ENCODE data around the gene ATP10A. TPM values are rescaled to one million over a fixed set of nuclear protein-coding genes. Genes with fewer than 3 reads are reported as not detected.

The ATP10A gene
- polyA plus RNA-seq, 1 donor from 2014 or later = not detected

DNA sequence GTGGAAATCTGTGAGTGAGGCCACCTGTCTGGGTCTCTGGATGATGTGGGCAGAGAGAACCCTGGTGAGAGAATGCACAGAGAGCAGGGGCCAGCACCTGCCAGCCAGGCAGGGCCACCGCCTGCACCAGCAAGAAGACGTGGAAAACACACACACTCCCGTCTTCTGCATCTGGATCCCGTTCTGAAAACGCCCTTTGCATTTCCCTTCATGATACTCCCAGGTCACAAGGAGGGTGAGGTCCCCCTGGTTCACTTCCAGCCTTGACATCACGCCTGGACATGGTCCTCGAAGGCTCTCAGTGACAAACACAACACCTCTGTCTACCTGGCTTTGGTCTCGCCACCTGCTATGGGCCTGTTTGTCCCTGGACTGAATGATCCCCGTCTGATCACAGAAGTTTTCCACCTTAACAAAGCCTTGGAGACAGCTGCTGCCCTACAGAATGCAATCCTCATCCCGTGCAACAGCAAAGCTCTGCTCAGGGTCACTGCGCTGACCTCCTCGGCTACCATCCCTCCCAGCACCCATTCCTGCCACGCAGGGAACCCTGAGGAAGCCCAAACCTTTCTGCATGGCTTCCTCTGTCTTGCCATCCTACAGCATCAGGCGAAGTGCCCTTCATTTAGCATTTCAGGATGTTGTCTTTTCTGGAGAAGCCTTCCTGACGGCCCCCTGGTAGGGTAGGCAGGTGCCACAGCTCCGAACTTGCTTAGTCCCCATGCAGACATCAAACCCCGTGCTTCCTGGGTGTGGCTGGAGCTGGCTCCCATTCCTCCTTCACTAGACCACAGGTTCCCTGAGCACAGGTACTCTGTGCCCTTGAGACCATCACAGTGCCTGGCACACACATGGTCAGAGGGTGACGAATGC lies 122.5 kb downstream of the ATP10A start:
- Histone ChIP-seq H3K79me2 (replicated peaks; ENCODE audit: insufficient read depth, low read length) (no peaks in the 10 kb centered on the region), H2AFZ (ENCODE audit: low read depth, low read length) (no peak overlapping the region), H3K4me2 (ENCODE audit: low read length) (no peak overlapping the region), H3K9ac (ENCODE audit: low read length) (no peak overlapping the region), H3K9me3 (ENCODE audit: low read length) (no peaks in the 10 kb centered on the region), H3F3A (ENCODE audit: insufficient read depth, low read length, poor library complexity, severe bottlenecking) (peaks cover 5% of the 10 kb centered on the region), H3K9me2 (ENCODE audit: insufficient read depth, low read length) (no peaks in the 10 kb centered on the region), H4K20me1 (ENCODE audit: insufficient read depth) (no peaks in the 10 kb centered on the region), H3K27ac (ENCODE audit: low read length) (peak overlapping the region; percentile 79), H3K36me3 (ENCODE audit: insufficient read depth, low read length) (no peaks in the 10 kb centered on the region), H3K27me3 (ENCODE audit: insufficient read depth, low read depth, low read length) (no peaks in the 10 kb centered on the region), H3K4me3 (ENCODE audit: low read length) (no peak overlapping the region)
- TF ChIP-seq POLR2AphosphoS5 (IDR thresholded peaks at IDR 0.05) (no peak), EZH2 (IDR thresholded peaks at IDR 0.05; ENCODE audit: borderline replicate concordance, insufficient read depth, low read length, poor library complexity, severe bottlenecking) (no peak), RAD21 (conservative IDR thresholded peaks at IDR 0.05) (no peak), EP300 (conservative IDR thresholded peaks at IDR 0.05; ENCODE audit: poor library complexity, severe bottlenecking) (no peak), SMC3 (conservative IDR thresholded peaks at IDR 0.05; ENCODE audit: poor library complexity) (no peak), TAF1 (IDR thresholded peaks at IDR 0.05; ENCODE audit: low read depth) (no peak), MXI1 (conservative IDR thresholded peaks at IDR 0.05; ENCODE audit: poor library complexity, severe bottlenecking) (no peak)
- TF ChIP-seq, protein P1, sequence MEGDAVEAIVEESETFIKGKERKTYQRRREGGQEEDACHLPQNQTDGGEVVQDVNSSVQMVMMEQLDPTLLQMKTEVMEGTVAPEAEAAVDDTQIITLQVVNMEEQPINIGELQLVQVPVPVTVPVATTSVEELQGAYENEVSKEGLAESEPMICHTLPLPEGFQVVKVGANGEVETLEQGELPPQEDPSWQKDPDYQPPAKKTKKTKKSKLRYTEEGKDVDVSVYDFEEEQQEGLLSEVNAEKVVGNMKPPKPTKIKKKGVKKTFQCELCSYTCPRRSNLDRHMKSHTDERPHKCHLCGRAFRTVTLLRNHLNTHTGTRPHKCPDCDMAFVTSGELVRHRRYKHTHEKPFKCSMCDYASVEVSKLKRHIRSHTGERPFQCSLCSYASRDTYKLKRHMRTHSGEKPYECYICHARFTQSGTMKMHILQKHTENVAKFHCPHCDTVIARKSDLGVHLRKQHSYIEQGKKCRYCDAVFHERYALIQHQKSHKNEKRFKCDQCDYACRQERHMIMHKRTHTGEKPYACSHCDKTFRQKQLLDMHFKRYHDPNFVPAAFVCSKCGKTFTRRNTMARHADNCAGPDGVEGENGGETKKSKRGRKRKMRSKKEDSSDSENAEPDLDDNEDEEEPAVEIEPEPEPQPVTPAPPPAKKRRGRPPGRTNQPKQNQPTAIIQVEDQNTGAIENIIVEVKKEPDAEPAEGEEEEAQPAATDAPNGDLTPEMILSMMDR (IDR thresholded peaks at IDR 0.05; ENCODE audit: poor library complexity, severe bottlenecking) = no peak
- TF ChIP-seq, protein P2, sequence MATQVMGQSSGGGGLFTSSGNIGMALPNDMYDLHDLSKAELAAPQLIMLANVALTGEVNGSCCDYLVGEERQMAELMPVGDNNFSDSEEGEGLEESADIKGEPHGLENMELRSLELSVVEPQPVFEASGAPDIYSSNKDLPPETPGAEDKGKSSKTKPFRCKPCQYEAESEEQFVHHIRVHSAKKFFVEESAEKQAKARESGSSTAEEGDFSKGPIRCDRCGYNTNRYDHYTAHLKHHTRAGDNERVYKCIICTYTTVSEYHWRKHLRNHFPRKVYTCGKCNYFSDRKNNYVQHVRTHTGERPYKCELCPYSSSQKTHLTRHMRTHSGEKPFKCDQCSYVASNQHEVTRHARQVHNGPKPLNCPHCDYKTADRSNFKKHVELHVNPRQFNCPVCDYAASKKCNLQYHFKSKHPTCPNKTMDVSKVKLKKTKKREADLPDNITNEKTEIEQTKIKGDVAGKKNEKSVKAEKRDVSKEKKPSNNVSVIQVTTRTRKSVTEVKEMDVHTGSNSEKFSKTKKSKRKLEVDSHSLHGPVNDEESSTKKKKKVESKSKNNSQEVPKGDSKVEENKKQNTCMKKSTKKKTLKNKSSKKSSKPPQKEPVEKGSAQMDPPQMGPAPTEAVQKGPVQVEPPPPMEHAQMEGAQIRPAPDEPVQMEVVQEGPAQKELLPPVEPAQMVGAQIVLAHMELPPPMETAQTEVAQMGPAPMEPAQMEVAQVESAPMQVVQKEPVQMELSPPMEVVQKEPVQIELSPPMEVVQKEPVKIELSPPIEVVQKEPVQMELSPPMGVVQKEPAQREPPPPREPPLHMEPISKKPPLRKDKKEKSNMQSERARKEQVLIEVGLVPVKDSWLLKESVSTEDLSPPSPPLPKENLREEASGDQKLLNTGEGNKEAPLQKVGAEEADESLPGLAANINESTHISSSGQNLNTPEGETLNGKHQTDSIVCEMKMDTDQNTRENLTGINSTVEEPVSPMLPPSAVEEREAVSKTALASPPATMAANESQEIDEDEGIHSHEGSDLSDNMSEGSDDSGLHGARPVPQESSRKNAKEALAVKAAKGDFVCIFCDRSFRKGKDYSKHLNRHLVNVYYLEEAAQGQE (IDR thresholded peaks at IDR 0.05; ENCODE audit: borderline replicate concordance) = no peak

DNA sequence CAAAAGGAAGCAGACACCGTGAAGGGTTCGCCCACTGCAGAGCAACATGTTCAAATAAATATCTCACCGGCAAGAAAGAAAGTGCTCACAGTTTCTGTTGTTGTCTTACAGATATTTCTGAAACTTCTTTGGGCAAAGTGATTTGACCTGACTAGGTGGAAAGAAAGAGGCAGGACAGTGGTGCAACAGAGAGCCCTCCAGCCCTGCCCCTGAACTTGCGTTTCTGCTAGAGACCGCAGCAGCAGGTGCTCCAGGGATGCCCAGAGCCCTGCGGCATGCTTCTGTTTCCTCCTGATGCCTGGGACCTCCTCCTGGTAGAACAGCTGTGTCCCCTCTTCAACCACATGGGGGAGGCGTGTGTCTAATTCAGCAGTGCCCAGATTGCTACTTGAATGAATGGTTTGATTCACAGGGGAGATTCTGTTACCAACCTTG lies 123.4 kb downstream of the ATP10A start:
- Histone ChIP-seq H4K20me1 (ENCODE audit: insufficient read depth) (no peaks in the 10 kb centered on the region), H3K9ac (ENCODE audit: low read length) (no peak overlapping the region), H3K27ac (ENCODE audit: low read length) (no peak overlapping the region), H3K4me3 (ENCODE audit: low read length) (no peak overlapping the region), H3K9me3 (ENCODE audit: low read length) (no peaks in the 10 kb centered on the region), H3K9me2 (ENCODE audit: insufficient read depth, low read length) (no peaks in the 10 kb centered on the region), H3F3A (ENCODE audit: insufficient read depth, low read length, poor library complexity, severe bottlenecking) (peaks cover 5% of the 10 kb centered on the region), H3K79me2 (replicated peaks; ENCODE audit: insufficient read depth, low read length) (no peaks in the 10 kb centered on the region), H3K27me3 (ENCODE audit: insufficient read depth, low read depth, low read length) (no peaks in the 10 kb centered on the region), H3K4me2 (ENCODE audit: low read length) (no peak overlapping the region), H3K36me3 (ENCODE audit: insufficient read depth, low read length) (no peaks in the 10 kb centered on the region), H2AFZ (ENCODE audit: low read depth, low read length) (no peak overlapping the region)
- TF ChIP-seq, protein P2 (IDR thresholded peaks at IDR 0.05; ENCODE audit: borderline replicate concordance) = no peak
- TF ChIP-seq RAD21 (conservative IDR thresholded peaks at IDR 0.05) (peak; percentile 22), POLR2AphosphoS5 (IDR thresholded peaks at IDR 0.05) (no peak), EZH2 (IDR thresholded peaks at IDR 0.05; ENCODE audit: borderline replicate concordance, insufficient read depth, low read length, poor library complexity, severe bottlenecking) (no peak), MXI1 (conservative IDR thresholded peaks at IDR 0.05; ENCODE audit: poor library complexity, severe bottlenecking) (no peak)
- TF ChIP-seq, protein P1 (IDR thresholded peaks at IDR 0.05; ENCODE audit: poor library complexity, severe bottlenecking) = peak; percentile 16

All from neural cell (in vitro differentiated cells).